Stimulated activated CD4-positive, alpha-beta T cell treated with anti-CD3 and anti-CD28 coated beads, Interleukin-15, amount 100 ng/mL, for 48 hours (primary cell): ENCODE results near the gene SPEF1.

ENCODE experiments used
- DNase-seq, 2 donors: peaks; one replicate each; pipeline ENCODE4 v3.0.0-alpha.2; 2020; ENCODE audit warnings: low read depth in 2 of 2

The SPEF1 gene

GRCh38 chr20:3766422-3767109 is 14.7 kb downstream of the SPEF1 start:
- no peak for DNase-seq

GRCh38 chr20:3765171-3765882 is 15.9 kb downstream of the SPEF1 start:
- no peak for DNase-seq

GRCh38 chr20:3764659-3765058 is 16.6 kb downstream of the SPEF1 start:
- no peak for DNase-seq

- DNase-seq = no peak
These were observed 17.3 kb downstream of the SPEF1 start for GRCh38 chr20:3763671-3764601.

GRCh38 chr20:3760655-3761348 is 20.4 kb downstream of the SPEF1 start:
- DNase-seq = no peak

GRCh38 chr20:3759884-3760283 is 21.4 kb downstream of the SPEF1 start:
- DNase-seq = no peak

- DNase-seq = no peak
These were observed 21.9 kb downstream of the SPEF1 start for GRCh38 chr20:3759316-3759823.

- no peak for DNase-seq
These were observed 22.7 kb downstream of the SPEF1 start for GRCh38 chr20:3758566-3758965.

GRCh38 chr20:3757268-3757667 is 24.0 kb downstream of the SPEF1 start:
- no peak for DNase-seq

GRCh38 chr20:3755814-3756480 is 25.3 kb downstream of the SPEF1 start:
- no peak for DNase-seq

GRCh38 chr20:3755269-3755668 is 26.0 kb downstream of the SPEF1 start:
- DNase-seq = no peak

- DNase-seq = no peak
These were observed 27.0 kb downstream of the SPEF1 start for GRCh38 chr20:3754276-3754630.

GRCh38 chr20:3753501-3754275 is 27.6 kb downstream of the SPEF1 start:
- no peak for DNase-seq

GRCh38 chr20:3753098-3753497 is 28.1 kb downstream of the SPEF1 start:
- DNase-seq = peak in 1 of 2 donors; percentile 50

GRCh38 chr20:3752386-3752759 is 28.9 kb downstream of the SPEF1 start:
- no peak for DNase-seq

GRCh38 chr20:3751675-3752385 is 29.4 kb downstream of the SPEF1 start:
- peak; percentile 31 to 36 for DNase-seq

- DNase-seq = no peak
These were observed 30.0 kb downstream of the SPEF1 start for GRCh38 chr20:3751305-3751674.

- no peak for DNase-seq
These were observed 31.3 kb downstream of the SPEF1 start for GRCh38 chr20:3749689-3750531.
